PC-3 (cell line): ENCODE measurements around the gene C3orf18.

ENCODE experiments used
- CTCF ChIP-seq: fragments of 300-600 bp; sonication (generic); conservative IDR thresholded peaks from 2 replicates; pipeline ENCODE4 v1.5.1; 2017; ENCODE audit warnings: antibody characterized with exemption, low read depth, mild to moderate bottlenecking, low read length
- EZH2 ChIP-seq: fragments of 300-600 bp; sonication (generic); IDR thresholded peaks from one replicate; pipeline ENCODE4 v1.6.1; 2017; ENCODE audit warnings: antibody characterized with exemption, mild to moderate bottlenecking, low read length; ENCODE audit not compliant: unreplicated experiment

- TF ChIP-seq EZH2 (no peak), CTCF (no peak)
Observed at GRCh38 chr3:50587373-50587772, 19.8 kb upstream of the C3orf18 start.
